Panc1 (cell line): ENCODE measurements around the gene METTL15. TPM values are rescaled to one million over a fixed set of nuclear protein-coding genes. Genes with fewer than 3 reads are reported as not detected.

ENCODE experiments used
- ATAC-seq: fragments of 200-7000 bp; cut with Tn5 transposase; 2 replicates; pipeline ENCODE4 v1.9.1; 2020; ENCODE audit warnings: mild to moderate bottlenecking, moderate library complexity
- BruUV-seq: library from RNA; stranded (reverse); fragments of 400-500 nt; replicated peaks from 2 replicates; lab custom pipeline; 2021; lab: Mats Ljungman, UMichigan
- CTCF ChIA-PET: fragments of 300-600 bp; sonication (Branson Sonifier 250); formaldehyde crosslinking; loops from one replicate; lab custom pipeline; 2022; ENCODE audit warnings: antibody characterized with exemption; lab: Charles Lee
- POLR2A ChIA-PET: fragments of 300-600 bp; sonication (Branson Sonifier 250); formaldehyde crosslinking; loops from one replicate; lab custom pipeline; 2022; ENCODE audit warnings: antibody characterized with exemption; lab: Charles Lee
- DNase-seq: peaks from one replicate; pipeline ENCODE4 v3.0.0-alpha.2; 2010; ENCODE audit warnings: low read depth, low spot score
- H3K27ac ChIP-seq: 2 replicates; pipeline ENCODE4 v1.5.1; 2011; ENCODE audit warnings: mild to moderate bottlenecking, low read length, inconsistent platforms
- H3K27me3 ChIP-seq: fragments of 200-500 bp; sonication (Bioruptor generic); 2 replicates; pipeline ENCODE4 v1.6.0; 2014; ENCODE audit warnings: low read length, inconsistent platforms; ENCODE audit not compliant: control insufficient read depth, insufficient read depth
- H3K36me3 ChIP-seq: fragments of 200-500 bp; sonication (Bioruptor generic); 2 replicates; pipeline ENCODE4 v1.5.1; 2014; ENCODE audit warnings: inconsistent platforms, mild to moderate bottlenecking, low read length, moderate library complexity; ENCODE audit not compliant: control insufficient read depth, insufficient read depth
- H3K4me1 ChIP-seq: 2 replicates; pipeline ENCODE4 v1.5.1; 2011; ENCODE audit warnings: inconsistent platforms, mild to moderate bottlenecking, low read length, moderate library complexity; ENCODE audit not compliant: control insufficient read depth, insufficient read depth
- H3K4me3 ChIP-seq, 2 experiments: 2 replicates each; pipeline ENCODE4 v1.5.1; 2011 to 2012; ENCODE audit warnings: low read depth in 2 of 2, low read length in 2 of 2, mild to moderate bottlenecking in 2 of 2, inconsistent platforms in 1 of 2, moderate library complexity in 1 of 2
- H3K9me3 ChIP-seq: fragments of 200-500 bp; sonication (Bioruptor generic); 2 replicates; pipeline ENCODE4 v1.5.1; 2014; ENCODE audit warnings: low read depth, mild to moderate bottlenecking, inconsistent platforms, low read length, moderate library complexity; ENCODE audit not compliant: control insufficient read depth, insufficient read depth
- POLR2AphosphoS5 ChIP-seq: IDR thresholded peaks from 2 replicates; pipeline ENCODE4 v1.6.1; 2012; ENCODE audit warnings: mild to moderate bottlenecking, low read depth, low read length, moderate library complexity
- SIN3A ChIP-seq: IDR thresholded peaks from 2 replicates; pipeline ENCODE4 v1.6.1; 2012; ENCODE audit warnings: low read depth, mild to moderate bottlenecking, low read length, moderate library complexity, borderline replicate concordance; ENCODE audit not compliant: insufficient read depth
- TCF7L2 ChIP-seq: IDR thresholded peaks from 2 replicates; pipeline ENCODE4 v1.6.1; 2011; ENCODE audit warnings: mild to moderate bottlenecking, low read depth, low read length, inconsistent platforms
- in situ Hi-C: cut with HindIII; loops from 2 replicates; pipeline ENCODE4 v1.10.0; 2016; ENCODE audit warnings: low sequenced_read_pairs, low pct_unique_long_range_greater_than_20kb
- intact Hi-C: fragments of 100-400 bp; cut with micrococcal nuclease; formaldehyde crosslinking; loops from one replicate; pipeline ENCODE4 v1.10.0; 2022; ENCODE audit not compliant: unreplicated experiment
- total RNA-seq: library from RNA; stranded (reverse); gene quantifications from one replicate; pipeline ENCODE4 v1.2.1, GENCODE V29; 2021; ENCODE audit not compliant: unreplicated experiment
- TF ChIP-seq, protein P1 (sequence below): fragments of 450-650 bp; IDR thresholded peaks from 2 replicates; pipeline ENCODE4 v1.5.1; 2017; ENCODE audit warnings: mild to moderate bottlenecking
- TF ChIP-seq, protein P2 (sequence below), 2 experiments: IDR thresholded peaks; 2 replicates each; pipeline ENCODE4 v1.6.1; 2011 to 2012; ENCODE audit warnings: low read depth in 2 of 2, control low read depth in 1 of 2, low read length in 1 of 2, mild to moderate bottlenecking in 1 of 2, moderate library complexity in 1 of 2; ENCODE audit not compliant: insufficient read depth in 1 of 2

Gene METTL15
- total RNA-seq, 1 experiment from 2014 or later = 11.4 TPM

GRCh38 chr11:28110108-28110820 lies 2.1 kb downstream of the METTL15 start:
- ATAC-seq (peak; percentile 72), DNase-seq (peak; percentile 41)
- TF ChIP-seq TCF7L2 (no peak; the same call in 1 of the 2 replicates), POLR2AphosphoS5 (peak; percentile 89), SIN3A (peak; percentile 92)
- TF ChIP-seq, protein P1, sequence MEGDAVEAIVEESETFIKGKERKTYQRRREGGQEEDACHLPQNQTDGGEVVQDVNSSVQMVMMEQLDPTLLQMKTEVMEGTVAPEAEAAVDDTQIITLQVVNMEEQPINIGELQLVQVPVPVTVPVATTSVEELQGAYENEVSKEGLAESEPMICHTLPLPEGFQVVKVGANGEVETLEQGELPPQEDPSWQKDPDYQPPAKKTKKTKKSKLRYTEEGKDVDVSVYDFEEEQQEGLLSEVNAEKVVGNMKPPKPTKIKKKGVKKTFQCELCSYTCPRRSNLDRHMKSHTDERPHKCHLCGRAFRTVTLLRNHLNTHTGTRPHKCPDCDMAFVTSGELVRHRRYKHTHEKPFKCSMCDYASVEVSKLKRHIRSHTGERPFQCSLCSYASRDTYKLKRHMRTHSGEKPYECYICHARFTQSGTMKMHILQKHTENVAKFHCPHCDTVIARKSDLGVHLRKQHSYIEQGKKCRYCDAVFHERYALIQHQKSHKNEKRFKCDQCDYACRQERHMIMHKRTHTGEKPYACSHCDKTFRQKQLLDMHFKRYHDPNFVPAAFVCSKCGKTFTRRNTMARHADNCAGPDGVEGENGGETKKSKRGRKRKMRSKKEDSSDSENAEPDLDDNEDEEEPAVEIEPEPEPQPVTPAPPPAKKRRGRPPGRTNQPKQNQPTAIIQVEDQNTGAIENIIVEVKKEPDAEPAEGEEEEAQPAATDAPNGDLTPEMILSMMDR = no peak
- TF ChIP-seq, protein P2, sequence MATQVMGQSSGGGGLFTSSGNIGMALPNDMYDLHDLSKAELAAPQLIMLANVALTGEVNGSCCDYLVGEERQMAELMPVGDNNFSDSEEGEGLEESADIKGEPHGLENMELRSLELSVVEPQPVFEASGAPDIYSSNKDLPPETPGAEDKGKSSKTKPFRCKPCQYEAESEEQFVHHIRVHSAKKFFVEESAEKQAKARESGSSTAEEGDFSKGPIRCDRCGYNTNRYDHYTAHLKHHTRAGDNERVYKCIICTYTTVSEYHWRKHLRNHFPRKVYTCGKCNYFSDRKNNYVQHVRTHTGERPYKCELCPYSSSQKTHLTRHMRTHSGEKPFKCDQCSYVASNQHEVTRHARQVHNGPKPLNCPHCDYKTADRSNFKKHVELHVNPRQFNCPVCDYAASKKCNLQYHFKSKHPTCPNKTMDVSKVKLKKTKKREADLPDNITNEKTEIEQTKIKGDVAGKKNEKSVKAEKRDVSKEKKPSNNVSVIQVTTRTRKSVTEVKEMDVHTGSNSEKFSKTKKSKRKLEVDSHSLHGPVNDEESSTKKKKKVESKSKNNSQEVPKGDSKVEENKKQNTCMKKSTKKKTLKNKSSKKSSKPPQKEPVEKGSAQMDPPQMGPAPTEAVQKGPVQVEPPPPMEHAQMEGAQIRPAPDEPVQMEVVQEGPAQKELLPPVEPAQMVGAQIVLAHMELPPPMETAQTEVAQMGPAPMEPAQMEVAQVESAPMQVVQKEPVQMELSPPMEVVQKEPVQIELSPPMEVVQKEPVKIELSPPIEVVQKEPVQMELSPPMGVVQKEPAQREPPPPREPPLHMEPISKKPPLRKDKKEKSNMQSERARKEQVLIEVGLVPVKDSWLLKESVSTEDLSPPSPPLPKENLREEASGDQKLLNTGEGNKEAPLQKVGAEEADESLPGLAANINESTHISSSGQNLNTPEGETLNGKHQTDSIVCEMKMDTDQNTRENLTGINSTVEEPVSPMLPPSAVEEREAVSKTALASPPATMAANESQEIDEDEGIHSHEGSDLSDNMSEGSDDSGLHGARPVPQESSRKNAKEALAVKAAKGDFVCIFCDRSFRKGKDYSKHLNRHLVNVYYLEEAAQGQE (IDR thresholded peaks at IDR 0.05; ENCODE audit: insufficient read depth in 1 of 2, low read depth in 2 of 2, low read length in 1 of 2) = peak in 1 of 2 experiments; percentile 64; a peak in 1 of 4 replicates
- CTCF ChIA-PET = no interaction called here
- BruUV-seq = no TSS peak
- H3K27ac ChIP-seq = peak overlapping the region; percentile 99
- peaks cover 23% of the 10 kb centered on the region for H3K4me1 ChIP-seq
- intact Hi-C loops = no loop called here
- in situ Hi-C loops = loop anchor here (25.0 kb wide), 1 partner anchor 398 kb away; the partner anchor contains the start of gene BDNF
- H3K4me3 ChIP-seq = peak overlapping the region; percentile 69 to 89
- no peaks in the 10 kb centered on the region for H3K9me3 ChIP-seq
- no peaks in the 10 kb centered on the region for H3K27me3 ChIP-seq
- peaks cover 9% of the 10 kb centered on the region for H3K36me3 ChIP-seq
- POLR2A ChIA-PET = no interaction called here

- Histone ChIP-seq H3K27ac (peak overlapping the region; percentile 99), H3K36me3 (peaks cover 9% of the 10 kb centered on the region), H3K9me3 (no peaks in the 10 kb centered on the region), H3K4me1 (peaks cover 20% of the 10 kb centered on the region), H3K4me3 (peak overlapping the region; percentile 69 to 89), H3K27me3 (no peaks in the 10 kb centered on the region)
- ChIA-PET CTCF (no interaction called here), POLR2A (no interaction called here)
- no TSS peak for BruUV-seq
- in situ Hi-C loops (loop anchor here (25.0 kb wide), 1 partner anchor 399 kb away; the partner anchor contains the start of gene BDNF), intact Hi-C loops (no loop called here)
- ATAC-seq = no peak
- no peak for TF ChIP-seq POLR2AphosphoS5
- no peak for TF ChIP-seq SIN3A
- TF ChIP-seq, protein P1 = no peak
- TF ChIP-seq TCF7L2 = no peak
- TF ChIP-seq, protein P2 (IDR thresholded peaks at IDR 0.05; ENCODE audit: insufficient read depth in 1 of 2, low read depth in 2 of 2, low read length in 1 of 2) = no peak
- DNase-seq = no peak
These were observed 2.6 kb downstream of the METTL15 start for GRCh38 chr11:28110821-28111200.
